Measurements from ENCODE around the gene SCAANT1. TPM values are rescaled to one million over a fixed set of nuclear protein-coding genes. Genes with fewer than 3 reads are reported as not detected.

SCAANT1 gene
- total RNA-seq, 1 experiment from 2014 or later, result not detected

DNA sequence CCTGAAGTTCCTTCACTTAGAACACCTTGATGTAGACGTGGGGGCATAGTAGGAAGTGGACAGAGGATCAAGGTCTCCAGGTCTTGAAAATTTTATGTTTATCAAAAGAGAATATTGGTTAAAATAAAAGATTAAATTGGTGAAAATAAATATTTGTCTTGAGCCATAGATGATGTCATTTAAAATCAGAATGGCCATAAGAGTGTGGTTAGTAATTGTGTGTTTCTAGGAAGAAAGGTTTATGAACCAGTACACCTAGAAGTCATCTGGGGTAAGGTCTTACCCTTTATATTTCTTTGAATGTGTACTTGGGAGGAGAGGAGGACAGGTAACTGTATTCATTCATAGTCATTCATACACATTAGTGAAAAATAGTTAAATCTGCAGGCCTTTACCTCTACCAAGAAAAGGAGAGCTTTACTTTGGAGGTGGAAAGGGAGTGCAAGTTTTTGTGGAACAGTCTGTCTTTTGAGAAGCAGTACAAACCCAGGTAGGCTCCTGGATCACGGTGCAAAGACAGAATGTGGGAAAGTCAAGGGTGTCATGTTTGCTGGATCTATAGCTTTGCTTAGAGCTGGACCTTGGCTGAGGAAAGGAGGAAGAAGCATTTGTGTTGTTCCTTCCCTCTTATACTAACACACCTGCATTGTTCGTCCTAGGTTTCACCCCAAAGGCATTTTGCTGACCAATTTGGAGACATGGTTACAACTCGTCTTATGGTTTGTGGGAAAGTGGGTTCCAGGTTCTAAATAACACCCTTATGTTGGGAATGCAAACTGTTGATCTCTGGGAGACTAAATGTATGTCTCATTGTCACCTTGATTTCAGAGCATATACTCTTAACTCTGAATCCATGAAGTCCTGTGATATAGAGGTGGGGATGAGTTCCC is 6.2 kb downstream of the SCAANT1 start:
- no peak for DNase-seq (ENCODE audit: low read depth)

DNA sequence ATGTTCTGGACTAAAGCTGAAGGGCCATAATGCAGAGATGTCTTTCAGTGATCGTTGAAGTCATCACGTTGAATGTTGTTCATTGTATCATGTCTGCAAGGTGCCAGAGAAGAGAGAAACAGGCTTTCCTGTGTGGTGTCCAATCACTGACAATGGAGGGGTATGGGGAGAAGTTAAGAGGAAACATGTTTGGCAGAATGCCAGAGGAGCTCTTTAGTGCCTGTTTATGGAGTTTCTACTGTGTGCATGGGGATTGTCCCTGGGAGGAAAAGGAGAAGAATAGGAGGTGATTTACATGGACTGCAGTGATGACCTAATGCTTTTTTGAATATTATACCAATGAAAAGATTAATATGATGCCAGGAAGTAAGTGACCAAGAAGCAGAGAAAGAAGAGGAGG is 11.7 kb downstream of the SCAANT1 start:
- DNase-seq (ENCODE audit: low read depth), result no peak

- no peak for DNase-seq (ENCODE audit: low read depth)
Observed at GRCh38 chr3:63900010-63900409, 12.2 kb downstream of the SCAANT1 start.

- no peak for DNase-seq (ENCODE audit: low read depth)
Observed at GRCh38 chr3:63896332-63897030, 15.7 kb downstream of the SCAANT1 start.

DNA sequence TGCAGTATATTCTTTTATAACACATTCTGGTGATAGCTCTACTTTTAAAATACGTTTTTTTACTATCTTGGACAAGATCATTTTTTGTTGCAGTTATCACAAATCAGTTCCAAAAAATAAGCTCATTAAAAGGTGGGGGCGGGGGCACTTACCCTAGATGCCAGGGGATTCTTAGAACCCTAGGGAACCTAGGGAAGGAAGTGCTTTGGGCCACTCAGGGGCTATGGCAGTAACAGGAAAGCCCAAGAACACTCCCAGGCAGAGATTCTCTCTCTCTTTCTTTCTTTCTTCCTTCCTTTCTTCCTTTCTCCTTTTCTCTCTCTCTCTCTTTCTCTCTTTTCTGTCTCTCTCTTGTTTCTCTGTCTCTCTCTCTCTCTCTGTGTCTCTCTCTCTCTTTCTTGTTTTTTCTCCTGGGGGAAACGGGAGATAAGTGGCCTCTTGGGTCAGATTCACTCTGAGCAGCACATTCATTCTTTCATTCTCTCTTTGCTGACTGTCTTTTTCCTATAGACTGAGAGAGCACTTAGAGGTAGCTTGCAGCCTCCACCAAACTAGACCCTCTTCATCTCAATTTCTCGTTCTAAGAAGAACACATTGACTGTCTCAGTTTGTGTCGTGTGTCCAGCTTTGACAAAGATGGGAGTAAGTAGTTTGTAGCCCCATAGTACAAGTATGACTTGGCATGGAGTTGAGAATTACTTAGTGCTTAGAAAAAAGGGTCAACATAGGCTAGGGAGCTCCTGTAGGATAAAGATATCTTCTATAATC is 16.6 kb downstream of the SCAANT1 start:
- DNase-seq (ENCODE audit: low read depth), result no peak

GRCh38 chr3:63892773-63893352 is 19.3 kb downstream of the SCAANT1 start:
- DNase-seq (ENCODE audit: low read depth), result no peak

GRCh38 chr3:63891518-63891917 is 20.7 kb downstream of the SCAANT1 start:
- no peak for DNase-seq (ENCODE audit: low read depth)

- DNase-seq (ENCODE audit: low read depth), result no peak
Observed at GRCh38 chr3:63886858-63887257, 25.3 kb downstream of the SCAANT1 start.

DNA sequence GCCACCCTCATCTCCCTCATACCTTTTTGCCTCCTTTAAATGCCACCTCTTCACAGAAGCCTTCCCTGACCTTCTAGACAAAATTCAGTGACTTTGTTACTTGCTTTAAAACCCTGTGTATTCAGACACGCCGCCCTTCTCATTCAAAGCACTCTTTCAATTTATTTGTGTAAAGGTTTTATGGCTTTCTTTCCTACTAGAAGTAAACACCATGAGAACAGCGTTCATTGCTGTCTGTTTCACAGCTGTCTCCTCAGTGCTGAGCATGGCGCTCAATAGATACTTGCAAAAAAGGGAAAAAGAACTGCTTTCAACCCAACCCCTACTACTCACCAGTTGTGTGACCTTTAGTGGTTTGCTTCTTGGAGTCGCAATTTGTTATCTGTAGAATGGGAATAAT is 31.5 kb downstream of the SCAANT1 start:
- DNase-seq (ENCODE audit: low read depth), result no peak

- DNase-seq (ENCODE audit: low read depth), result no peak
Observed at GRCh38 chr3:63878394-63879060, 33.7 kb downstream of the SCAANT1 start.

- no peak for DNase-seq (ENCODE audit: low read depth)
Observed at GRCh38 chr3:63877737-63878393, 34.3 kb downstream of the SCAANT1 start.

DNA sequence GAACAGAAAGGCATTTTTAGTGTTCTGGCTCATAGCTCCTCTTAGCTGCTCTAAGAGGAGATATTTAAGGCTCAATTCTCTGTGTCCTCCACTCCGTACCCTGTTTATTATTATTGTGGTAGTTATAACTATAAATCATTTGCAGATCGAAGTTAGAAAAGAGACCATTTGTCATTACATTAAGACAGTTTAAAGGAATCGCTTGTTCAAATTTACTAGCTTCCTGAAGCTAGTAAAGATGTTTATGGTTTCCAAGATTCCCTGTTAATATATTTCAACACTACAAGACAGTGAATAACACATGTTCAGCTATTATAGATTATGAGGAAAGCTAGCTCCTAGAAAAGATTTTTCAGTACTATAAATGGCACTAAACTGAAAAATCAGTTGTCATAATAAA is 35.9 kb downstream of the SCAANT1 start:
- no peak for DNase-seq (ENCODE audit: low read depth)

- DNase-seq (ENCODE audit: low read depth), result no peak
Observed at GRCh38 chr3:63875510-63875909, 36.7 kb downstream of the SCAANT1 start.

DNA sequence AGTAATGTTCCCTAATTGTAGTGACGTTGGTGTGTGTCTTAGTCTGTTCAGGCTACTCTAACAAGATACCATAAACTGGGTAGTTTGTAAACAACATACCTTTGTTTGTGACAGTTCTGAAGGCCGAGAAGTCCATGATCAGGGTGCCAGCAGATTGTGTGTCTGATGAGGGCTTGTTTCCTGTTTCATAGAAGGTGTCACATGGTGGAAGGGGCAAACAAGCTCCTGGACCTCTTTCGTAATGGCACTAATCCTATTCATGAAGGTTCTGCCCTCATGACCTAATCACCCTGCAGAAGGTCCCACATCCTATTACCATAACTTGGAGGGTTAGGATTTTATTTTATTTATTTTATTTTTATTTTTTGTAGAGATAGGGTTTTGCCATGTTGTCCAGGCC is 37.4 kb downstream of the SCAANT1 start:
- DNase-seq (ENCODE audit: low read depth), result no peak

- DNase-seq (ENCODE audit: low read depth), result peak; percentile 81
Observed at GRCh38 chr3:63872135-63872924, 39.9 kb downstream of the SCAANT1 start.

DNA sequence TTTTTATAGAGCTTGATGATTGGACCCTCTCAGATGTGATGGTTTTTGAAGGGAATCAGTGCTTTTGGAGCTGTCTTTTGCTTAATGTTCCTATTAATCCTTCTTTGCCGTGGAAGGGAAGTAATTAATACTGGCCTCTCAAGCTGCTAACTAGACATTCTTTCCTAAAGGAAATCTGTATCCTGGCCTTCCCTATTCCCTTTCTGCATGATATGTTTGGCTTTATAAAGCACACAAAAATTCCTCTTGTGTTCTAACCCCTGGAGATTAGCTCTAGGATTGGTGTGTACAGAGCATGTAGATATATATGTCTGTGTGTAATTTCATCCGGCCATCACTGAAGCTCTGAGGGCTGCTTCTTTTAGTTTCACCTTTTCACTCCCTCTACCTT is 41.6 kb downstream of the SCAANT1 start:
- no peak for DNase-seq (ENCODE audit: low read depth)

DNA sequence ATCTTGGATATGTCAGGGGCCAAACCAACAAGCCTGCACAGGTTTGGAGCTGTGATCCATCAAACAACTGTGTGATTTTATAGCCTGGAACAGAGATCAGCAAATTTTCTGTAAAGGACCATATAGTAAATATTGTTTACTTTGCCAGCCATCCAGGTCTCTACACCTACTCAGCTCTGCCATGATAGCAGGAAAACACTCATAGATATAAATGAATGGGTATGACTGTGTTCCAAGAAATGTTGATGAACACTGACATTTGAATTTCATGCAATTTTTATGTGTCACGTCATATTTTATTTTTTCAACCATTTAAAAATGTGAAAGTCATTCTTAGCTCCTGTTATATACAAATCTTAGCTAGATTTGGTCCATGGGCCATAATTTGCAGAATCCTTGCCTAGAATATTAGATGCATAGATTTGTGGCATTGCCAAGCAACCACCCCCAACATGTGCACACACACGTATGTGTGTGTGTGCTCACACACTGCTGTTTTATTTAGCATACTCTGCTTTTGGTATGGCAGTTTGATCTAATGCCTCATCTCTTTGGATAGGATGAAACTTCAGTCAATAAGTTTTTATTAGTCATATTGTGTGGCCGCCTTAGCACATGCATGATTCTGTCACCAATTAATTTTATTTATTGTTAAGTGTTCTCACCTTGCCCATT is 42.1 kb downstream of the SCAANT1 start:
- no peak for DNase-seq (ENCODE audit: low read depth)

DNA sequence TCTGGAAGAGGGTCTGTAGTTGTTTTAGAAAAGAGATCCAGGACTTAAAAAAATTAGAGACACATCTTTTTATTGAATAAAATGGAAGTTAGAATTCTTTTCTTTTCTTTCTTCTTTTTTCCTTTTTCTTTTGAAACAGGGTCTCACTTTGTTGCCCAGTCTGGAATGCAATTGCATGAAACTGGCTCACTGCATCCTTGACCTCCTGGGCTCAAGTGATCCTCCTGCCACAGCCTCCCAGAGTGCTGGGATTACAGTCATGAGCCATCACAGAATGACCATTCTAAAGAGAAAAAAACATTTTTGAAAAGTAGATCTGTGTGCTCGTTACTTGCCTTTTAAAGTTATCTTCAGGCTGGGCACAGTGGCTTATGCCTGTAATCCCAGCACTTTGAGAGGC is 45.0 kb downstream of the SCAANT1 start:
- no peak for DNase-seq (ENCODE audit: low read depth)

GRCh38 chr3:63864965-63865327 is 47.2 kb downstream of the SCAANT1 start:
- DNase-seq (ENCODE audit: low read depth), result no peak

Measured in LHCN-M2 (cell line).